NCI-H510A (cell line): ENCODE data around the gene ENPP1.
"Not testable (repeated sequence)": the region's sequence is repeated elsewhere in the genome, so short reads cannot be mapped to it uniquely, and the experiment has no call there.

Source experiments
- DNase-seq: peaks from one replicate; lab custom pipeline; 2025; lab: John Stamatoyannopoulos, UW

The ENPP1 gene

GRCh38 chr6:131876545-131876944 lies 68.7 kb downstream of the ENPP1 start:
- DNase-seq, result no peak

DNA sequence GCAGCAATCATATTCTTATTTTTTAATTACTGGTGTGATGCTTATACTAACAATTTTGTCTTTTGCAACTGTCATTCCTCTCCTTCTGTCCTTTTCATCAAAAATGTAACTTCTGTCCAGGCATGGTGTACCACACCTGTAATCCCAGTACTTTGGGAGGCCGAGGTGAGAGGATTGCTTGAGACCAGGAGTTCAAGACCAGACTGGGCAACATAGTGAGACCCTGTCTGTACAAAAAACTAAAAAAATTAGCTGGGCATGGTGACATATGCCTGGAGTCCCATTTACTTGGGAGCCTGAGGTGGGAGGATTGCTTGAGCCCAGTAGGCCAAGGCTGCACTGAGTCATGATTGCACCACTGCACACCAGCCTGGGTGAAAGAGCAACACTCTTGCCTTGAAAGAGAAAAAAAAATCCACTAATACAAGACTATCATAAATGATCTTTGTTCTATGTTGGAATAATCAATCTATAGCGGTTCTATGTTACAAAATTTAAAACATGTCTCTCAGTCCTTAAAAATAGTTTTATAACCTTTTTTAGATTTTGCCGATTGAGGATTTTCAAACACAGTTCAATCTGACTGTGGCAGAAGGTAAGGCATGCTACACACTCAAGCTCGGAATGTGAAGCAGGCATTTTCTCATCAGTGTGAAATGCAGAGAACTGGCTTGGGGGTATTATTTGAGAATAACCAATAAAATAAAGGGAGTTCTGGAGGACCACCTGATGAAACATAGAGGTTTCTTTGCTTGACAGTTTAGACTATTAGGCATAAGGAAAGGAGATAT lies 70.4 kb downstream of the ENPP1 start:
- no peak for DNase-seq

DNA sequence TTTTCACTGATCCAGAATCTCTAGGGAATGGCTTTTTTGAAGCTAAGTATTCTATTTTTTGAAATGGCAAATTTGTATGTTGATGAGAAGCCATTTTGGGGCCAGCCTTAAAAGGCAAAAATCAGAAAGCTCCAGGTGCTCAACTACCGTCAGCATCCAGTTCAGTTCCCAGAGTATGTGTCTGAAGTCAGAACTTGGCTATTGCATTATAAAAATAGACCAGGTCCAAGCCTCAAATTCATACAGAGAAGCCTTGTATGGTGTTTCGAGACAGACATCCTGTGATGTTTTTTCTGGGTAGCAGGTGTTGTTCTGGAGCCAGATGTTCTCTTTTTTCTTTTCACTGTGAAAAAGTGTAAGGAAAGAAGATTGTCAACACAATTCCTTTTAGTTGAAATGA lies 75.2 kb downstream of the ENPP1 start:
- DNase-seq, result no peak

GRCh38 chr6:131885237-131885636 lies 77.4 kb downstream of the ENPP1 start:
- DNase-seq, result no peak

DNA sequence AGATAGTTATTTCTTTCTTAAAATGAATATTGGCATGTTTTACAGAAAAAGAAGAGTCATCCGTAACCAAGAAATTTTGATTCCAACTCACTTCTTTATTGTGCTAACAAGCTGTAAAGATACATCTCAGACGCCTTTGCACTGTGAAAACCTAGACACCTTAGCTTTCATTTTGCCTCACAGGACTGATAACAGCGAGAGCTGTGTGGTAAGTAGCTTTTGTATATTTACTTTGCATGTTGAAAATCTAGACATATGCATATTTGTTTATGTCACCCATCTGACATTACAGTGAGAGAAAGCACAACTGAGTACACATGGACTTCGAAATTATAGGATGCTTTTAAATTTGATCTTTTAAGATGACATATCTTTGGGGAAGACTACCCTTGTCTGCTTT lies 78.7 kb downstream of the ENPP1 start:
- no peak for DNase-seq

GRCh38 chr6:131890091-131890490 lies 82.3 kb downstream of the ENPP1 start:
- no peak for DNase-seq

GRCh38 chr6:131893198-131893597 lies 85.4 kb downstream of the ENPP1 start:
- no peak for DNase-seq

DNA sequence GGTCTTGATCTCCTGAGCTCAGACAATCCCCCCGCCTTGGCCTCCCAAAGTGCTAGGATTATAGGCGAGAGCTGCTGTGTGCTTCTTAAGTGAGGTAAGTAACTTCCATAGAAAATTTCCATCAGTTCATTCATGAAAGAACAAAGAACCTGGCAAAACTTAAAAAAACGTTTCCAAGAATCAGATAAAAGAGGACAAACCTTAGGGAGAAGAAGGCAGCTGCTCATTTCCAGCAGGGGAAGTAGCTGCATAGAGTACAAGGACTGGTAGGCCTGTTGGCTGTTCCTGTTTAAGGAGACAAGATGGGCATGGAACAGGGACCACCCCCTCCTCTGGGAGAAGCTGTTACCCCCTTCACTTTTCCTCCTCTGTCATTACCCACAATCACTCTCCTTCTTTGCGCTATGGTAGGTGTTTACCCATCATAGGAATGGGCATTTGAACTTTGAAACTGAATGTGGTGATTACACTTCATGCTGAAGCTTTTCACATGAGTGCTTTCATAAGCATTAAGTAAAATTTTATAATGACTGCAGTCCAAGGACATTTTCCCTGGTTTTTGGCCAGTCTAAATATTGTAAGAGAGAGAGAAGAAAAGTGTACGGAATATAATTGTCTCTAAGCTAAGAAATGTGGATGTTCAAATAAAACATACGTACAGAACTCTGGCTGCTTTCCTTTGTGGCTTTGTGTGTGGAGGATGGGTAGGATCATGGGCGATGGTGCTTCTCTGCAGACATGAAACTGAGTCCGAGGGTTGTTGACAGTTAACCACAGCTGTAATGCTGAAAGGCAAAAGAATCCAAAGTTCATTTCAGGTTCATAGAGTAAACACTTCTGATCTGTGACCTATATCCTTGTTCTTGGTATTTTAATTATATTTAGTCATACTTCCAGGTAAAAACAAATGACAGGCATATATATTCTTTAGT lies 86.9 kb downstream of the ENPP1 start:
- no peak for DNase-seq

- no peak for DNase-seq
Measured at GRCh38 chr6:131897050-131897435, 89.2 kb downstream of the ENPP1 start.

GRCh38 chr6:131897621-131898020 lies 89.8 kb downstream of the ENPP1 start:
- DNase-seq, result no peak

DNA sequence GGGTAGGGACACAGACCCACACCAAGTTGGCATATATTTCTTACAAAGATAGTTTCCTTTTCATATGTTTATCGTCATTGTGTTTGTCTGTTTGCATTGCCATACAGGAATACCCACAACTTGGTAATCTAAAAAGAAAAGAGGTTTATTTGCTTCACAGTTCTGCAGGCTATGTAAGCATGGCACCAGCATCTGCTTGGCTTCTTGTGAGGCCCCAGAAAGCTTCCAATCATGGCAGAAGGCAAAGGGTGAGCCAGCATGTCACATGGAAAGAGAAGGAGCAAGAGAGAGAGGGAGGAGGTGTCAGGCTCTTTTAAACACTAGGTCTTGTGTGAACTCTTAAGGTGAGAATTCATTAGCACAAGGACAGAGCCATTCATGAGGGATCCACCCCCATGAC lies 90.9 kb downstream of the ENPP1 start:
- DNase-seq, result no peak

DNA sequence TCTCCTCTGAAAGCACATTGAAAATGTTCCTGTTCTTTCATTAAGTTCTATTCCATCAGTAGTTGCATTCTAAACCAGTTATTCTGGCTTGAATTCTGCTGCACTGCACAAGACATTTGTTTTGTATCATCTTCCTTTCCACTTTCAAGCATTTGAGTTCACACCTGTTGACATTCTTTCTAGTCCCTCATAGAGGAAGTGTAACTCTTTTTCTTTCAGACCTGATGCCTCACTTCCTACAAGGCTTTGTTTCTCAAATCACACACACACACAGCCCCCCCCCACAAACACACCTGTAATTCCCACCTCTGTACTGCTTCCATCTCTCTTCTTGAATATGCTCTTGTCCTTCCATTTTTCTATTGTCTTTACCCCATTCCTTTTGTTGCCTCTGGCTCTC lies 92.4 kb downstream of the ENPP1 start:
- no peak for DNase-seq

DNA sequence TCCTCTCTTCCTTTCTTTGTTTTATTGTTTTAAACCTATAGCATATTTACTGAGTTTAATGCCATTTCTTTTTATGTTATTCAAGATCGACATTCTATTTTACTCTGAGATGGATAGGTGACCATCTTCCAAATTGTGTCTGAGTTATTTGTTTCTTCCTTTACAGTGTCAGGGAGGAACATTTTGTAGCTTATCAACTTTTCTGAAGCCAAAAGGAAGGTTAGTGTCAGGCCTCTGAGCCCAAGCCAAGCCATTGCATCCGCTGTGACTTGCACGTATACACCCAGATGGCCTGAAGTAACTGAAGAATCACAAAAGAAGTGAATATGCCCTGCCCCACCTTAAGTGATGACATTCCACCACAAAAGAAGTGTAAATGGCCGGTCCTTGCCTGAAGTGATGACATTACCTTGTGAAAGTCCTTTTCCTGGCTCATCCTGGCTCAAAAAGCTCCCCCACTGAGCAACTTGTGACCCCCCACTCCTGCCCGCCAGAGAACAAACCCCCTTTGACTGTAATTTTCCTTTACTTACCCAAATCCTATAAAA lies 93.6 kb downstream of the ENPP1 start:
- not testable (repeated sequence) for DNase-seq

DNA sequence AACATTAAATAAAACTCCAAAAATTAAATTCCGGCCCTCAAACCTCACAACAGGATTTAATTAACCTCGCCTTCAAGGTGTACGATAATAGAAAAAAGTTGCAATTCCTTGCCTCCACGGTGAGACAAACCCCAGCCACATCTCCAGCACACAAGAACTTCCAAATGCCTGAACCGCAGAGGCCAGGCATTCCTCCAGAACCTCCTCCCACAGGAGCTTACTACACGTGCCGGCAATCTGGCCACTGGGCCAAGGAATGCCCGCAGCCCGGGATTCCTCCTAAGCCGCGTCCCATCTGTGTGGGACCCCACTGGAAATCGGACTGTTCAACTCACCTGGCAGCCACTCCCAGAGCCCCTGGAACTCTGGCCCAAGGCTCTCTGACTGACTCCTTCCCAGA lies 95.9 kb downstream of the ENPP1 start:
- not testable (repeated sequence) for DNase-seq

DNA sequence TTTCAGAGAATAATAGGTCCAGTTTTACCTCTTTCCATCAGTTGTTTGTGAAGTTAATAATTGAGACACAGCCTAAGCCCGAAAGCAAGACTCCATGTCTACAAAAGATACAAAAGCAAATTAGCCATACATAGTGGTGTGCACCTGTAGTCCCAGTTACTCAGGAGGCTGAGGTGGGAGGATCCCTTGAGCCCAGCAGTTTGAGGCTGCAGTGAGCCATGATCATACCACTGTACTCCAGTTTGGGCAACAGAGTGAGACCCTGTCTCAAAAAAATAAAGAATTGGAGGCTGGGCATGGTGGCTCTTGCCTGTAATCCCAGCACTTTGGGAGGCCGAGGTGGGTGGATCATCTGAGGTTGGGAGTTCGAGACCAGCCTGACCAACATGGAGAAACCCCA lies 101.0 kb downstream of the ENPP1 start:
- not testable (repeated sequence) for DNase-seq

- no peak for DNase-seq
Measured at GRCh38 chr6:131909408-131910218, 101.8 kb downstream of the ENPP1 start.

GRCh38 chr6:131910219-131910589 lies 102.4 kb downstream of the ENPP1 start:
- DNase-seq, result no peak

DNA sequence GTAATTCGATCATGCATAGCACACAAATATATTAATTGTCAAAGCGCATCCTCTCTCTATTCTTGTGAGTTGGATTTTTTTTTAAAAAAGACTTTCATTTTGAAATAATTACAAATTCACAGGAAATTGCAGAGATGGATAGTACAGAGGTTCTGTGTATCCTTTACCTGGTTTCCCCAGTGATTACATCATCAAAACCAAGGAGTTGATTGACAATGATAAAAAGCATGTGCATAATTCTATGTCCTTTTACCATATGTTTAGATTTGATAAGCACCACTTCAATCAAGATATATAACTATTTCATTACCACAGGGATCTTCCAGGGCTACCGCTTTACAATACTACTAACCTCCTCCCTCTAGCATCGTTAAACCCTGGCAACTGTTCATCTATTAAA lies 103.1 kb downstream of the ENPP1 start:
- no peak for DNase-seq

DNA sequence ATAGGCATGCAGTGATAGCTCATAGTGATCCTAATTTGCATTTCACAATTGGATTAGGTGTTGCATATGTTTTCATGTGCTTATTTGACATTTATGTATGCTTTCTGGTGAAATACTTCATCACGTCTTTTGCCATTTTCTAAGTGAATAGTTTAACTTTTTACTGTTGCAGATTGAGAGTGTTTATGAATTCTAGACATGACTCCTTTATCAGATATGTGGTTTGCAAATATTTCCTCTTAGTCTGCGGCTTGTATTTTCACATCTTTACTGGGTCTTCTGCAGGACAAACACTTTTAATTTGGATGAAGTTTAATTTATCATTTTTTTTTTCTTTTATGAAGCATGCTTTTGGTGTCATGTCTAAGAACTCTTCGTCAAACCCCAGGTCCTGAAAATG lies 104.1 kb downstream of the ENPP1 start:
- no peak for DNase-seq

DNA sequence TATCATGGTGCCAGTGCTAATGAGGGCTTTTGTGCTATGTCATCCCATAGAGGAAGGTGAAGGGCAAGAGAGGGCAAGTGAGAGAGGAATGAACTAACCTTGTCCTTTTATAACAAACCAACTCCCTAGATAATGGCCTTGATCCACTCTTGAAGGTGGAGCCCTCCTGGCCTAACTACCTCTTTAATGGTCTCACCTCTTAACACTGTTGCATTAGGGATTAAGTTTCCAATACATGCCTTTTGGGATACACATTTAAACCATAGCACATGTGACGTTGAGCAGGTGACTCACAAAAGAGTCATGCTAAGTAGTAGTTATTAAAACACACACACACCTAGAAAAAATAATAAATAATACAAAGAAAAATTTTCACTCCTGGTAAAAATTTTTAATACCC lies 106.4 kb downstream of the ENPP1 start:
- DNase-seq, result no peak

DNA sequence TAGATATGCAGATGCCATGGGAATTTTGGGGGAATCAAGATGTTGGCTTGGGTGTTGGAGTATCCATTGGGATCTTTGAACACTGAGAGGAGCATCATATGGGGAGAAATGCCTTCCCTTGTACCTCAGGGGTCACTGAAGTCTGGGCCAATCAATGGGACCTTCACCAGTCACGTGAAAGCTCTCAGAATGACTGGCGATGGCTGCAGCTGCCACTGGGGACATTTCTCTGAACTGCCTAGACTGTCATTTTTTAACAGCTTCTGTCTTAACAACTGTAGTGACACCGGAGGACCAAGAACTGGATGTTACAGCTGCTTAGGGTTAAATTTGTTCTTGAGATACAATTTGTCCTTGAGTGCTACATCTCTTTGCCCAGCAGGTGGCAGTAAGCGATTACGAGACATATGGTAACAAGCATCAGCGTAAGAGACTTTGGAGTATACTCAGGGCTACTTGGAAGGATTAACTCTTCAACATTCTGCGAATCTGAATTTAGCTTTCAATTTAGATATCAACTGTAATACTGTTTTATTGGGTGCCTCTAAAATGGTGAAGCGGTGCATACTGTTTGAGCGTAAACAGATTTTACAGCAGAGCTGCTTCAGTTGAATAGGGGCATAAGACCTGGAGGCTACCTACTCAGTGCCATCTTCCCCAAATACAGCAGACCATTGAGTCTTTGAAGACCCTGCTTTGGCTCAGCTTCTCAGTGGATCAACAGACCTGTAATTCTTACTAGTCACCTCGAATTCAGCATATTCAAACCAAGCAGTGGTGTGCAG lies 107.3 kb downstream of the ENPP1 start:
- no peak for DNase-seq
